Activated CD8-positive, alpha-beta memory T cell treated with anti-CD3 and anti-CD28 coated beads for 1 hour (primary cell): ENCODE results near the gene MTCL3.

Experiments
- DNase-seq, 2 donors: peaks; one replicate each; pipeline ENCODE4 v3.0.0-alpha.2; 2020; ENCODE audit warnings: low read depth in 1 of 2; ENCODE audit errors: extremely low read depth in 1 of 2

The MTCL3 gene

GRCh38 chr6:127515794-127516661 lies 3.1 kb downstream of the MTCL3 start:
- peak in 1 of 2 donors; percentile 53 for DNase-seq

GRCh38 chr6:127515234-127515793 lies 3.8 kb downstream of the MTCL3 start:
- peak in 1 of 2 donors; percentile 7 for DNase-seq

- DNase-seq, result no peak
Measured at GRCh38 chr6:127514773-127515227, 4.3 kb downstream of the MTCL3 start.

- DNase-seq, result no peak
Measured at GRCh38 chr6:127514179-127514772, 4.9 kb downstream of the MTCL3 start.

GRCh38 chr6:127513425-127513824 lies 5.7 kb downstream of the MTCL3 start:
- no peak for DNase-seq

GRCh38 chr6:127510876-127511275 lies 8.3 kb downstream of the MTCL3 start:
- DNase-seq, result no peak

- DNase-seq, result no peak
Measured at GRCh38 chr6:127506894-127507293, 12.2 kb downstream of the MTCL3 start.

GRCh38 chr6:127503022-127503421 lies 16.1 kb downstream of the MTCL3 start:
- DNase-seq, result no peak

GRCh38 chr6:127497410-127497809 lies 21.7 kb downstream of the MTCL3 start:
- DNase-seq, result no peak

GRCh38 chr6:127496471-127496870 lies 22.7 kb downstream of the MTCL3 start:
- DNase-seq, result no peak

- DNase-seq, result no peak
Measured at GRCh38 chr6:127494240-127494767, 24.8 kb downstream of the MTCL3 start.

GRCh38 chr6:127489248-127489647 lies 29.9 kb downstream of the MTCL3 start:
- no peak for DNase-seq

- no peak for DNase-seq
Measured at GRCh38 chr6:127486934-127487333, 32.2 kb downstream of the MTCL3 start.

GRCh38 chr6:127484212-127484863 lies 34.8 kb downstream of the MTCL3 start:
- no peak for DNase-seq

GRCh38 chr6:127483399-127484055 lies 35.6 kb downstream of the MTCL3 start:
- DNase-seq, result no peak

- no peak for DNase-seq
Measured at GRCh38 chr6:127482325-127482724, 36.8 kb downstream of the MTCL3 start.

- no peak for DNase-seq
Measured at GRCh38 chr6:127481628-127482027, 37.5 kb downstream of the MTCL3 start.

GRCh38 chr6:127481111-127481510 lies 38.0 kb downstream of the MTCL3 start:
- DNase-seq, result no peak

GRCh38 chr6:127477658-127478057 lies 41.5 kb downstream of the MTCL3 start:
- DNase-seq, result no peak

GRCh38 chr6:127475823-127476176 lies 43.3 kb downstream of the MTCL3 start:
- DNase-seq, result no peak
